OCI-M1 (cell line): ENCODE results near the gene TENT4B.
"Not testable (repeated sequence)": the region's sequence is repeated elsewhere in the genome, so short reads cannot be mapped to it uniquely, and the experiment has no call there.

ENCODE experiments used
- DNase-seq: peaks from one replicate; lab custom pipeline; 2025; lab: John Stamatoyannopoulos, UW

Gene TENT4B

GRCh38 chr16:50234771-50235556 is 81.9 kb downstream of the TENT4B start:
- no peak for DNase-seq

GRCh38 chr16:50235581-50235980 is 82.5 kb downstream of the TENT4B start:
- DNase-seq, result no peak

DNA sequence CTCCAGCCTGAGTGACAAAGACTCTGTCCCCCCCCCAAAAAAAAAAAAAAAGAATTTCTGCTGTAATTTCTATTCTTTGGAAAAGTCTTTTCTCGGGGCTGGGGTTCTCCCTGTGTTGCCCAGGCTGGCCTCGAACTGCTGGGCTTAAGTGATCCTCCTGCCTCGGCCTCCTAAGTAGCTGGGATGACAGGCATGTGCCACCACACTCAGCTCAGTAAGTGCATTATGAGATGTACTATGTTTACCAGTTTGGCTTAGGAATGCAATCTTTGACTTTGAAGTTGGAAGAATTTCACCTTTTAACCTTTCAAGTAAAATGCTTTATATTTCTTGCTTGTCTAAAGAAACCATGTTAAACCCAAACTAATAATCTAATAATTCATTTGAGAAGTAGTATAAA is 85.2 kb downstream of the TENT4B start:
- DNase-seq, result no peak

GRCh38 chr16:50238868-50239301 is 85.8 kb downstream of the TENT4B start:
- DNase-seq, result no peak

DNA sequence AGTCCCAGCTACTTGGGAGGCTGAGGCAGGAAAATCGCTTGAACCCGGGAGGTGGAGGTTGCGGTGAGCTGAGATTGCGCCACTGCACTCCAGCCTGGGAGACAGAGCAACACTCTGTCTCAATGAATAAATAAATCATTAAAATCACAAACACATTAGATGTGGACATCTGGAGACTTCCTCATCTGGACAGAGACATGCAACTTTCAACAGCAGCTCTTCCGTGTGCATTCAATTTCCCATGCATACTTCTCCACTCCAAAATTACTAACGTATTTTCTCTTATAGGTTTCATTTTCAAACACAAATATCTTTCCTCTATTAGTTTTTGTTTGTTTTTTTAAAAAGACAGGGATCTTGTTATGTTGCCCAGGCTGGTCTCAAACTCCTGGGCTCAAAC is 89.9 kb downstream of the TENT4B start:
- not testable (repeated sequence) for DNase-seq

GRCh38 chr16:50244140-50244503 is 91.0 kb downstream of the TENT4B start:
- no peak for DNase-seq

GRCh38 chr16:50244504-50245416 is 91.7 kb downstream of the TENT4B start:
- no peak for DNase-seq

GRCh38 chr16:50245417-50246298 is 92.6 kb downstream of the TENT4B start:
- DNase-seq, result peak; percentile 75

DNA sequence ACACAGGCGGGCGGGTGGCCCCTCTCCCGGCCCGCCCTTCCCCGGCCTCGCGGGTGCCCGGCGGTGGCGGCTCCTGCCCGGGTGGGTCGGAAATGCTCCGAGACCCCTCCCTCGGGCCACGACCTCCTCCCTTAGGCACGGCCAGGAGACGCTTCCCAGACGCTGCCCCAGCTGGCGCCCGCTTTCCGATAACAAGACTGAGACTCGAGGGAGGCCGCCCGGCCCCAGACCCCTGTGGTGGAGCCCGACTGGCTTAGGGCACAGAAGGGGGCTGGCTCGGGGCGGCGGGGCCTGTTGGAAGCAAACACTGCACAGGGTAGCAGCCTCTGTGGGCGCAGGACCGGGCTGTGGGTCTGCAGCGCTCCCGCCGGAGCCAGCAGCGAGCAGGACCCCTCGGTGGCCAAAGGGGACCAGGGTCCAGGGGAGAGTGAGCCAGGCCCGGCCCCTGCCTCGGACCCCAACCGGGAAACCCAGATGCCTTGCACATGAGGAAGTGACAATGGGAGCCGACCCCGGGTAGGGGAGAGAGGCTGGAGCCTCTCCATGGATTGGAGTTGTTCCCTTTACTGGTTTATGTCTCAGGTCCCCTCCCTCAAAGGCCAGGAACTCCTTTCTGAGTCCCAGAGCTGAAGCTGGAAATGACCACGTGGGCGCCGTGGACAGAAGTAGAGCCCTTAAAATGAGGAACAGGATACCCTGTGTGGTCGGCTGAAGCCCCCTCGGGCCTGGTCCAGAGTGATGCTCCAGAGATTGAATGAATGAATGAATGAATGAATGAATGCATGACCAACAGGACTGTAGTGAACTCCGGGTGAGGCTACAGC is 93.4 kb downstream of the TENT4B start:
- DNase-seq, result peak; percentile 44

DNA sequence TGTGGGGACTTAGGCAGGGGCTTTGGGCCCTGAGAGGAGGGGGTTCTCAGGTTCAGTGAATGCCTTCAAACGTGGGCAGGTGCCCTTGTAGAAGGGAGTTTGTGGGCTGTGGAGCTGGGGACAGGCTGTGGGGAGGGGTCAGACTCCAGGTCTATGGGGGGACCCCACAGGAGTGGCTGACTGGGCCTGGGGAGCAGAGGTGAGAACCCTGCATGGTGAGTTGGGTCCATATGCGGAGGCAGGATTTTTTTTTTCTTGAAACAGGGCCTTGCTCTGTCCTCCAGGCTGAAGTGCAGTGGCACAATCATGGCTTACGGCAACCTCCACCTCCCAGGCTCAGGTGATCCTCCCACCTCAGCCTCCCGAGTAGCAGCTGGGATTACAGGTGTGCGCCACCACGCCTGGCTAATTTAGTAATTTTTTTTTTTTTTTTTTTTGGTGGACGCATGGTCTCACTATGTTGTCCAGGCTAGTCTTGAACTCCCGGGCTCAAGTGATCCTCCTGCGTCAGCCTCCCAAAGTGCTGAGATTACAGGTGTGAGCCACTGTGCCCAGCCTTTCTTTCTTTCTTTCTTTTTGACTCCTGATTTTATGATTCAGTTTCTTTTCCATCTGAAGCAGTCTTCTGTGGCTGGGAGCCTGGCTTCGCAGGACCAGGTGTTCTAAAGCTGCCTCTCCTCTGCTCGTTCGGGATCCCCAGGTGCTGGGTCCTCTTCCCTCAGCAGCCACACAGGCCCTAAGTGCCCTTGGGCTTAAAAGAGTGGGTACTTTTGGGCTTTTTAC is 94.2 kb downstream of the TENT4B start:
- no peak for DNase-seq

DNA sequence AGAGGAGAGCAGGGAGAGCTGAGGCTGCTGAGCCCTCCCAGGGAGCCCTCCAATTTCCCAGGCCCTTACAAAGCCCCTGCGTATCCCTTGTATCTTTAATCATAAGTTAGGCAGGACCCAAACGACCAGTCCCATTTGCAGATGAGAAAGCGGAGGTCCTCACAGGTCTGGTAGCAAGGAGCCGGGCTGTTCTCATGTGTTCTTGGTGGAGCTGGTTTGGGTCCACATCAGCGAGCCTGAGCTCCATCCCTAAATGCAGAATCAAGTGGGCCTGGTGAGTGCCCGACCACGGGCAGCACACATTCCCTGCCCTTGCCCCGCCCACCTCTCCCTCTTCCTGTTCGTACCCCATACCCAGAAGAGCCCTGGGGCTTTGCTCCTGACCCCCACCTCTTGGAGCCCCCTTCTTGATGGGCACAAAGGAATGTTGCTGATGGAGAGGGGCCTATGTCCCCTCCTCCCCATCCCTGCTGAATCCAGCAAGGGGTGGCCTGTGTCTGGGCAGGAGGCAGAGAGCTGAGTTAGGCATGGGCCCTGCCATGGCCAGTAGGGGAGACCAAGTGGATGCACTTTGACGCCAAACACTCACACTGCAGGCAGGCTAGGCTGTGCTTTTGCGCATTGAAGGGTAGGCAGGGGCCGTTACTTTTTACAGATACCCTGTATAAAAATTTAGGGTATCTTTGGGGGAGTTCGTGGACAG is 95.0 kb downstream of the TENT4B start:
- DNase-seq, result no peak

- no peak for DNase-seq
These were observed 95.7 kb downstream of the TENT4B start for GRCh38 chr16:50248845-50249244.

DNA sequence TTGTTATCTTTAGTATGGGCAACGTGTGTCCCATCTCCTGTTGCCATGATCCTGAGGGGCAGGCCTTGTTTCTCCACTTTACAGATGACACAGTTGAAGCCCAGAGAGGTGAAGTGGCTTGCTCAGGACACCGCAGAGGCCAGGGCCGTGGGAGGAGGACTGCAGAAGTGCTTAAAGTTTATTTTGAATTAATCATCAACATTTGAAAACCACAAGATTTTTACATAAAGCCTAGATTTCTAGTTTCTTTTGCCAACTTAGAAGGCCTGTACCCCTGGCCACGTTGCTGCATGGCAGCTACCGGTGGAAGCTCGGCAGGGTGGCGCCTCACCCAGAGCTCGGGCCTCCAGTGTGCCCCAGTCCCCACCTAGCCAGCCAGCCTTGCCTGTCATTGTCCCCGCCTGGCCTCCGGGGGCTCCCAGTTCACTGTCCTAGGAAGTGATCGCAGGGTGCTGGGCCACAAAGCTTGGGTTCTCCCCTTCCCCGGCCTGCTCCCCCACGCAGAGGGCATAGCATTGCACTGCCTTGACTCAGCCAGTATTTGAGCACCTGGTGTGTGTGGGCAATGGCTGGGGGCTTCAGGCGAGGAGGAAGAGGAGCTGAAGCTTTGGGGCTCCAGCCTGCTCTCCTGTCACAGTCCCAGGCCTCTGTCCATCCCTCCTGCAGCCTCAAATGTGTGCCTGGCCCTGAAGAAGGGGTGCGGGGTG is 98.4 kb downstream of the TENT4B start:
- no peak for DNase-seq

- DNase-seq, result no peak
These were observed 99.0 kb downstream of the TENT4B start for GRCh38 chr16:50252082-50252611.

- DNase-seq, result no peak
These were observed 99.9 kb downstream of the TENT4B start for GRCh38 chr16:50252874-50253513.

DNA sequence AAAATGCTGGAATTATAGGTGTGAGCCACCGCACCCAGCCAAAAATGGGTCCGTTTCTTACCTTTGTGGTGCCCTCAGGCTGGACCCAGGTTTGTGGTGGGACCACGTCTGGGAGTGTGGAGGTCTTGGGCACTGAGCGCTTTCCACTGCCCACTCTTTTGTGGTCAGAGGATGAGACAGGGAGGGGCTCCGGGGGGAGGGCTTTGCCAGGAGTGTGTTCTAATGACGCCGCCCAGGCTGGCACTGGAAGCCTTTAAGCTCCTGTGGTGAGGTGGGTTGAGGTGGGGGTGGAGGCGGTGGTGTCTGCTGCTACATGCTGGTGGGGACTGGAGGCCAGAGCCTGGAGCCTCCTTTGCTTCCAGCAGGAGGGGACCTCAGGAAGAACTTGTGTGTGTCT is 100.4 kb downstream of the TENT4B start:
- no peak for DNase-seq

GRCh38 chr16:50254072-50254471 is 101.0 kb downstream of the TENT4B start:
- DNase-seq, result peak; percentile 51

DNA sequence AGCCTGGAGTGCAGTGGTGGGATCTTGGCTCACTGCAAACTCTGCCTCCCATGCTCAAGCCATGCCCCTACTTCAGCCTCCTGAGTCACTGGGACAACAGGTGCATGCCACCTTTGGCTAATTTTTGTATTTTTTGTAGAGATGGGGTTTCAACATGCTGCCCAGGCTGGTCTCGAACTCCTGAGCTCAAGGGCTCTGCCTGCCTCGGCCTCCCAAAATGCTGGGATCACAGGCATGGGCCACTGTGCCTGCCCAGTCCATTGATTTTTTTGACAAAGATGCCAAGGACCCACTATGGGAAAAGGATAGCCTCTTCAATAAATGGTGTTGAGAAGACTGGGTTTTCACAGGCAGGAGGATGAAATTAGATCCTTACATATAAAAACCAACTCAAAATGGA is 102.4 kb downstream of the TENT4B start:
- DNase-seq, result no peak
